Cardiac muscle cell (in vitro differentiated cells and primary cell): Measurements from ENCODE around the gene CSF1. TPM values are rescaled to one million over a fixed set of nuclear protein-coding genes. Genes with fewer than 3 reads are reported as not detected.

Experiments used
- DNase-seq, 2 donors: peaks; one replicate each; pipeline versions ENCODE4 v3.0.0 to v3.0.0-alpha.2; 2010 to 2017; ENCODE audit warnings: low read depth in 1 of 2, low spot score in 1 of 2
- H3K27ac ChIP-seq: fragments of 200-600 bp; sonication (generic); 2 replicates; pipeline ENCODE4 v1.5.1; 2016
- H3K27me3 ChIP-seq: fragments of 200-600 bp; sonication (generic); 2 replicates; pipeline ENCODE4 v1.6.0; 2016; ENCODE audit warnings: control low read depth
- H3K36me3 ChIP-seq: fragments of 200-600 bp; sonication (generic); 2 replicates; pipeline ENCODE4 v1.5.1; 2016; ENCODE audit warnings: control low read depth
- H3K4me1 ChIP-seq: fragments of 200-600 bp; sonication (generic); 2 replicates; pipeline ENCODE4 v1.8.1; 2017; ENCODE audit warnings: low read depth, mild to moderate bottlenecking, mixed run types
- H3K4me3 ChIP-seq: fragments of 200-600 bp; sonication (generic); 2 replicates; pipeline ENCODE4 v1.5.1; 2016; ENCODE audit warnings: mild to moderate bottlenecking
- H3K9me3 ChIP-seq: fragments of 200-600 bp; sonication (generic); 2 replicates; pipeline ENCODE4 v1.5.1; 2017; ENCODE audit warnings: low read depth, mild to moderate bottlenecking, control low read depth
- polyA plus RNA-seq: library from polyadenylated mRNA; unstranded; fragments of >200 nt; fragmentation: Nextera tagmentation; extraction: Ambion mirVana; gene quantifications from 2 replicates; pipeline ENCODE4 v1.2.1, GENCODE V29; 2016
- total RNA-seq: library from RNA; depleted of rRNA; stranded (reverse); fragments of >200 nt; gene quantifications from 2 replicates; pipeline ENCODE4 v1.2.3, GENCODE V29; 2016
- TF ChIP-seq, protein P1 (sequence below): IDR thresholded peaks from 2 replicates; pipeline ENCODE4 v1.5.1; 2012; ENCODE audit warnings: low read depth, mild to moderate bottlenecking, low read length

Gene CSF1
- total and polyA plus RNA-seq, 2 experiments from 2014 or later, result 4.9 to 5.7 TPM

DNA sequence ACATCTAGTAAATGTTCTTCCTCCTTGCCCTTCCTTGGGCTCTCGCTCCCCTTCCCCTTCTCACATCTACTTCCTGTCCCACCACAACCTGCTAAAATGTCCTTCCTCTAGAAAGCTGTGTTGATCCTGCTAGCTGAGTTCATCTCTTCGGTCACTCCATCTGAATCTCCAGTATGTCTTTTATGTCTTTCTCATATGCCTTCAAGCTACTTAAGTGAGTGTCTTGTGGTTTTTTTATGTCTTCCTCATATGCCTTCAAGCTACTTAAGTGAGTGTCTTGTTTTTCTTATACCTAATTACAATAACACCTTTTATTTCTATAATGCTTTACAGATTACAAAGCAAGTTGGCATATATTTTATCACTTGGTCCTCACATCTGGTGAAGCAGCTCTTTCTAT is 33.9 kb downstream of the CSF1 start:
- Histone ChIP-seq H3K36me3 (no peaks in the 10 kb centered on the region), H3K27ac (no peak overlapping the region), H3K9me3 (no peaks in the 10 kb centered on the region), H3K27me3 (no peaks in the 10 kb centered on the region), H3K4me3 (no peak overlapping the region), H3K4me1 (no peaks in the 10 kb centered on the region)
- TF ChIP-seq, protein P1, sequence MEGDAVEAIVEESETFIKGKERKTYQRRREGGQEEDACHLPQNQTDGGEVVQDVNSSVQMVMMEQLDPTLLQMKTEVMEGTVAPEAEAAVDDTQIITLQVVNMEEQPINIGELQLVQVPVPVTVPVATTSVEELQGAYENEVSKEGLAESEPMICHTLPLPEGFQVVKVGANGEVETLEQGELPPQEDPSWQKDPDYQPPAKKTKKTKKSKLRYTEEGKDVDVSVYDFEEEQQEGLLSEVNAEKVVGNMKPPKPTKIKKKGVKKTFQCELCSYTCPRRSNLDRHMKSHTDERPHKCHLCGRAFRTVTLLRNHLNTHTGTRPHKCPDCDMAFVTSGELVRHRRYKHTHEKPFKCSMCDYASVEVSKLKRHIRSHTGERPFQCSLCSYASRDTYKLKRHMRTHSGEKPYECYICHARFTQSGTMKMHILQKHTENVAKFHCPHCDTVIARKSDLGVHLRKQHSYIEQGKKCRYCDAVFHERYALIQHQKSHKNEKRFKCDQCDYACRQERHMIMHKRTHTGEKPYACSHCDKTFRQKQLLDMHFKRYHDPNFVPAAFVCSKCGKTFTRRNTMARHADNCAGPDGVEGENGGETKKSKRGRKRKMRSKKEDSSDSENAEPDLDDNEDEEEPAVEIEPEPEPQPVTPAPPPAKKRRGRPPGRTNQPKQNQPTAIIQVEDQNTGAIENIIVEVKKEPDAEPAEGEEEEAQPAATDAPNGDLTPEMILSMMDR, result no peak
- no peak for DNase-seq

DNA sequence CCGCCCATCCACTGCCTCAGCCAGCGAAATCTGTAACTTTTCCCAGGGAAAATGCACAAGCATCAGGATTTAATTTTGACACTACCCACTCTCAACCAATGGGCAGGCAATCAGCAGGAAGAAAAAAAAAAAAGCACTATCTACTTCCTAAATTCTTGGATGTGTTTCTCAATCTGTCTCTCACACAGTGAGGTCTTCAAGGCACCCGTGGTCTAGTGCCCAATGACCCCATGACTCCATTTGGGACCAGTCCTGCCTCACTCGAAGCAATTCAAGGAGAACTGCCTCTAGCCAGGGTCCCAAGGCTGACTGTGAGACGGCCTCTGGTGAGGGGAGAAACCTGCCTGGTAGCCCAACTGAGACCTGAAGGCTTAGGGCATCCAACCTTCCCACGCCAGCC is 35.9 kb downstream of the CSF1 start:
- no peaks in the 10 kb centered on the region for H3K36me3 ChIP-seq
- H3K4me1 ChIP-seq, result no peaks in the 10 kb centered on the region
- no peaks in the 10 kb centered on the region for H3K9me3 ChIP-seq
- no peak overlapping the region for H3K27ac ChIP-seq
- TF ChIP-seq, protein P1, result no peak
- DNase-seq, result no peak
- no peaks in the 10 kb centered on the region for H3K27me3 ChIP-seq
- H3K4me3 ChIP-seq, result no peak overlapping the region

DNA sequence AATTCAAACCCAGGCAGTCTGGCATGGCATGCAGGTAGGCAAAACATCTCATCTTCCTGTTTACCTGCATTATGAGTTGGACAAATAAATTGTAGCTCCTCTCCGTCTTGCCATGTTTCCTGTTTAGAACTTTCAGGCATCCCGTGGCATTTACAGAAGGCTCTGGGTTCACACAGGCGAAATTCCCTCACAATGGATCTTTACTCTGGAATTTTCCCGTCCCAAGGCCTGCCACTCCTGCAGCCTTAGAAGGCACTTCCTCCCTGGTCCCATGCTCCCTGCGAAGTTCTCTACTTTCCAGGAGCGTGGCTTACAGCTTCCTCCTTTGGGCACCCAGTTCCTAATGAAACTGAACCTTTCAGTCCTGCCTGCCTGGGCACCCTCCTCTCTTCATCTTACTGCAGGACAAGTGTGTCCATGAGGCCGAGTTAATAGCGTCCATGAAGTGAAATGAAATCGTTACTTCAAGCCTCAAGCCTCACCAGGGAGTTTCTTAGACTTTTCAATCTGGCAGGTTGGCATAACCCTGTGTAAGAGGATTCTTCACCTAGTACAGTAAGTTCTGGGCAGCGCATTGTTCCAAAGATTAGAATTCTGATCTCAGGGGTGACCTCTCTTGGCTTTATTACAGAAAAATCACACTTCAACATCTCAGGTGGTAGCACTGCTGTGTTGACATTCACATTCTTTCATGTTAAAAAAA is 37.1 kb downstream of the CSF1 start:
- DNase-seq, result no peak
- Histone ChIP-seq H3K4me1 (no peaks in the 10 kb centered on the region), H3K27ac (no peak overlapping the region), H3K4me3 (no peak overlapping the region), H3K36me3 (no peaks in the 10 kb centered on the region), H3K9me3 (no peaks in the 10 kb centered on the region), H3K27me3 (no peaks in the 10 kb centered on the region)
- TF ChIP-seq, protein P1, result no peak

DNA sequence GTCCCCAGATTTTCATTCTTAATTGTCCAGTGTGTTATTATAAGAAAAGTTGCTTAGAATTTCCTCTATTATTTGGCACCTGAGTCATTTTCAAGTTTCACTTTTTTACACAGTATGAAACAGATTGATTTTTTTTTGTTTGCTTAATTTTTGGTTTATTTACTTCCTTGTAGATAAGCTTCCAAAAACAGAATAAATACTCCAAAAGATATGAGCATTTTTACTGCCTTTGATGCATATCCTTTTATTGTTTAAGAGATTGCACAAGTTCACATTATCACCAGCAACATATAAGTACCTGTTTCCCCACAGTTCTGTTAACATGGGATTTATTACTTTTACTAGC is 37.6 kb downstream of the CSF1 start:
- H3K27ac ChIP-seq, result no peak overlapping the region
- TF ChIP-seq, protein P1, result no peak

DNA sequence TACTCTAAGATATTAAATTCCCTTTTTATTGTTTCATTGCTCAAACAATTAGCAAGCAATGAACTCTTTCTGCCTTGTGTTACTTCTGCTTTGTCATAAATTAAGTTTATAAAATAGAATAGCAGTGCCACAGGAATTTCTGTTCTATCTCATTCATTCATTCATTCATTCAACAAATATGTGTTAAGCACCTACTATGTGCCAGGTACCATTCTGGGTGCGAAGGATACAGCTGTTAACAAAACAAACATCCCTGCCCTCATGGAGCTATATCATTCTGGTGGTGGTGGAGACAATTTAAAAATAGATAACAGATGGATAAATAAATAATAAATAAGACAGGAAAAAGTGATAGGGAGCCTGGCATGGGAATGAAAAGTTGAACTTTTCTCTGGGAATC is 39.4 kb downstream of the CSF1 start:
- H3K4me3 ChIP-seq, result no peak overlapping the region
- H3K27me3 ChIP-seq, result no peaks in the 10 kb centered on the region
- no peaks in the 10 kb centered on the region for H3K36me3 ChIP-seq
- peaks cover 19% of the 10 kb centered on the region for H3K4me1 ChIP-seq
- TF ChIP-seq, protein P1, result no peak
- no peaks in the 10 kb centered on the region for H3K9me3 ChIP-seq
- no peak for DNase-seq
- H3K27ac ChIP-seq, result no peak overlapping the region

More for the DNA sequence above, 37.6 kb downstream of the CSF1 start:
- peaks cover 4% of the 10 kb centered on the region for H3K4me1 ChIP-seq
- H3K9me3 ChIP-seq, result no peaks in the 10 kb centered on the region
- H3K4me3 ChIP-seq, result no peak overlapping the region
- no peak for DNase-seq
- H3K36me3 ChIP-seq, result no peaks in the 10 kb centered on the region
- no peaks in the 10 kb centered on the region for H3K27me3 ChIP-seq
